Measurements from ENCODE around the gene SELENON.

The SELENON gene

DNA sequence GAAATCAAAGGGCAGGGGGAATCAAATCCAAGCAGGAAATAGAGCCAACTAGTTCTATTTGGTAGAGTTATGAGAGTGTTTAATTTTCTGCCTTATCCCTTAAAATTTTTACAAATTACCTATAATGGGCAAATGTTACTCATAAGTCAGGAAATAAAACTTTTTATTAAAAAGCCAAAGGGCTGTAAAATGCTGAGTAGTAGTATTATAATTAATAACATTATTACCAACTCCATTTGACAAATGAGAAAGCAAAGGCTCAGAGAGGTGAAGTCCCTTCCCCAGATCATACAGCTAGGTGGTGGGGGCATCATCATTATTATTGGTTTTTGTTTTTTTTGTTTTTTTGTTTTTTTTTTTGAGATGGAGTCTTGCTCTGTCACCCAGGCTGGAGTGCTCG, 3.4 kb downstream of the SELENON start:
- Histone ChIP-seq H3K27me3 (replicated peaks) (no peaks in the 10 kb centered on the region), H3K4me3 (ENCODE audit: low read depth, low read length) (no peak overlapping the region), H3K36me3 (replicated peaks) (peaks cover 4% of the 10 kb centered on the region), H3K27ac (no peak overlapping the region)
- in situ Hi-C loops (cut with HindIII; ENCODE audit: low pct_ligation_motif_present, low sequenced_read_pairs) = no loop called here
- no peak for DNase-seq
- TF ChIP-seq CTCF (IDR thresholded peaks at IDR 0.05; ENCODE audit: low read depth, low read length, missing control alignments) = no peak

GRCh38 chr1:25804244-25804963, 4.4 kb downstream of the SELENON start:
- no peak for DNase-seq
- in situ Hi-C loops (cut with HindIII; ENCODE audit: low pct_ligation_motif_present, low sequenced_read_pairs) = no loop called here
- H3K4me3 ChIP-seq (ENCODE audit: low read depth, low read length) = no peak overlapping the region
- H3K36me3 ChIP-seq (replicated peaks) = peaks cover 13% of the 10 kb centered on the region
- H3K27me3 ChIP-seq (replicated peaks) = no peaks in the 10 kb centered on the region
- H3K27ac ChIP-seq = no peak overlapping the region
- TF ChIP-seq CTCF (IDR thresholded peaks at IDR 0.05; ENCODE audit: low read depth, low read length, missing control alignments) = no peak

- no peak for DNase-seq
- TF ChIP-seq CTCF (IDR thresholded peaks at IDR 0.05; ENCODE audit: low read depth, low read length, missing control alignments) = peak; percentile 24
- peaks cover 15% of the 10 kb centered on the region for H3K36me3 ChIP-seq (replicated peaks)
- no peak overlapping the region for H3K4me3 ChIP-seq (ENCODE audit: low read depth, low read length)
- in situ Hi-C loops (cut with HindIII; ENCODE audit: low pct_ligation_motif_present, low sequenced_read_pairs) = no loop called here
- H3K27ac ChIP-seq = no peak overlapping the region
- H3K27me3 ChIP-seq (replicated peaks) = no peaks in the 10 kb centered on the region
Measured at GRCh38 chr1:25804964-25805862, 5.2 kb downstream of the SELENON start.

DNA sequence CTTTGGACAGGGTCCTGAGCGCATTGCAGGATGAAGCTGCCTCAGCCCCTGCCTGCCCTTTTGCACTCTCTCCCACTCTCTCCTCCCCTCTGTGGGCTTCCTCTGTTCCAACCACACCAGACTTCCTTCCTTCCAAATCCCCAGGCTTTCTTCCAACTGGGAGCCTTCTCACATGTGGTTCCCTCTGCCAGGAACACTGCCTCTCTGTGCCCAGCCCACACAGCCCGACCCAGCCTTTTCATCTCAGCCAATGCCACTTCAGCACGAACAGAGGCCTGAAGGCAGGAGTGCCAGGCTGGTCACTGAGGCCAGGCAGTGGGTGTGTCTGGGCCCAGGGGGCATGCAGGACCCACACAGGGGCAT, 5.9 kb downstream of the SELENON start:
- no peak overlapping the region for H3K4me3 ChIP-seq (ENCODE audit: low read depth, low read length)
- TF ChIP-seq CTCF (IDR thresholded peaks at IDR 0.05; ENCODE audit: low read depth, low read length, missing control alignments) = no peak
- DNase-seq = no peak
- H3K27ac ChIP-seq = no peak overlapping the region
- in situ Hi-C loops (cut with HindIII; ENCODE audit: low pct_ligation_motif_present, low sequenced_read_pairs) = no loop called here
- H3K36me3 ChIP-seq (replicated peaks) = peaks cover 17% of the 10 kb centered on the region
- no peaks in the 10 kb centered on the region for H3K27me3 ChIP-seq (replicated peaks)

- peaks cover 17% of the 10 kb centered on the region for H3K36me3 ChIP-seq (replicated peaks)
- H3K27ac ChIP-seq = no peak overlapping the region
- H3K4me3 ChIP-seq (ENCODE audit: low read depth, low read length) = no peak overlapping the region
- no peak for TF ChIP-seq CTCF (IDR thresholded peaks at IDR 0.05; ENCODE audit: low read depth, low read length, missing control alignments)
- in situ Hi-C loops (cut with HindIII; ENCODE audit: low pct_ligation_motif_present, low sequenced_read_pairs) = no loop called here
- DNase-seq = no peak
- no peaks in the 10 kb centered on the region for H3K27me3 ChIP-seq (replicated peaks)
Measured at GRCh38 chr1:25806418-25806817, 6.4 kb downstream of the SELENON start.

Data from brain microvascular endothelial cell (primary cell).